H1 (cell line): ENCODE results near the gene FOXS1. TPM values are rescaled to one million over a fixed set of nuclear protein-coding genes. Genes with fewer than 3 reads are reported as not detected.

Experiments used
- CTCF ChIA-PET: fragments of 300-600 bp; sonication (Branson Sonifier 250); formaldehyde crosslinking; loops from one replicate; lab custom pipeline; 2021; ENCODE audit not compliant: partially characterized antibody; lab: Charles Lee
- POLR2A ChIA-PET: fragments of 300-600 bp; sonication (Branson Sonifier 250); formaldehyde crosslinking; loops from one replicate; lab custom pipeline; 2021; ENCODE audit warnings: inconsistent platforms; ENCODE audit not compliant: partially characterized antibody; lab: Charles Lee
- DNase-seq, 2 experiments: peaks; one replicate each; pipeline versions ENCODE4 v3.0.0 to v3.0.0-alpha.2; 2010 to 2022; ENCODE audit warnings: low spot score in 2 of 2, low read depth in 1 of 2, mixed read lengths in 1 of 2
- FAIRE-seq: peaks from 2 replicates; lab custom pipeline; 2011; peaks lifted over from hg19 to GRCh38; lab: Jason Lieb, UNC
- H2AFZ ChIP-seq: 2 replicates; pipeline ENCODE4 v1.8.1; 2012; ENCODE audit warnings: low read length, inconsistent platforms
- H2AK5ac ChIP-seq: 2 replicates; pipeline ENCODE4 v1.6.1; 2013; ENCODE audit warnings: low read depth, low read length
- H2BK120ac ChIP-seq: replicated peaks from 2 replicates; pipeline ENCODE3; 2013; ENCODE audit warnings: low read depth, low read length, inconsistent platforms
- H2BK12ac ChIP-seq: 2 replicates; pipeline ENCODE4 v1.6.1; 2013; ENCODE audit warnings: low read depth, low read length
- H2BK15ac ChIP-seq: 2 replicates; pipeline ENCODE4 v1.6.1; 2013; ENCODE audit warnings: low read length
- H2BK20ac ChIP-seq: 2 replicates; pipeline ENCODE4 v1.6.1; 2013; ENCODE audit warnings: low read length
- H2BK5ac ChIP-seq: 2 replicates; pipeline ENCODE4 v1.6.1; 2013; ENCODE audit warnings: low read depth, low read length
- H3K14ac ChIP-seq: 2 replicates; pipeline ENCODE4 v1.6.1; 2013; ENCODE audit warnings: inconsistent platforms; ENCODE audit not compliant: insufficient read length
- H3K18ac ChIP-seq: 2 replicates; pipeline ENCODE4 v1.6.1; 2013; ENCODE audit warnings: low read length; ENCODE audit errors: extremely low read depth
- H3K23ac ChIP-seq: 2 replicates; pipeline ENCODE4 v1.6.1; 2013; ENCODE audit warnings: inconsistent platforms; ENCODE audit not compliant: insufficient read length
- H3K23me2 ChIP-seq: 2 replicates; pipeline ENCODE4 v1.6.1; 2013; ENCODE audit warnings: low read depth, low read length
- H3K27ac ChIP-seq: 2 replicates; pipeline ENCODE4 v1.6.1; 2011; ENCODE audit warnings: low read depth, low read length, inconsistent platforms
- H3K27me3 ChIP-seq, 4 experiments: replicated peaks in 1 of 4; 1 replicate in 1 of 4; 2 replicates in 3 of 4; pipeline versions ENCODE4 v1.6.1 to v1.8.1; 2011 to 2013; ENCODE audit warnings: low read length in 3 of 4, mild to moderate bottlenecking in 3 of 4, inconsistent platforms in 2 of 4, mixed read lengths in 2 of 4, moderate library complexity in 1 of 4; ENCODE audit not compliant: control insufficient read depth in 3 of 4, insufficient read depth in 3 of 4; ENCODE audit errors: extremely low read depth in 1 of 4
- H3K36me3 ChIP-seq, 4 experiments: 2 replicates each; pipeline versions ENCODE4 v1.6.1 to v1.8.1; 2011 to 2013; ENCODE audit warnings: mild to moderate bottlenecking in 4 of 4, low read length in 3 of 4, moderate library complexity in 2 of 4, control low read depth in 1 of 4, inconsistent platforms in 1 of 4; ENCODE audit not compliant: insufficient read depth in 4 of 4, control insufficient read depth in 2 of 4
- H3K4ac ChIP-seq: replicated peaks from 2 replicates; pipeline ENCODE3; 2013; ENCODE audit warnings: low read length, low read depth, mixed read lengths, inconsistent platforms; ENCODE audit not compliant: insufficient read length
- H3K4me1 ChIP-seq, 4 experiments: replicated peaks in 1 of 4; 1 replicate in 1 of 4; 2 replicates in 3 of 4; pipeline versions ENCODE4 v1.6.1 to v1.8.1; 2011 to 2013; ENCODE audit warnings: low read length in 3 of 4, inconsistent platforms in 2 of 4, mixed read lengths in 1 of 4; ENCODE audit not compliant: insufficient read depth in 4 of 4, control insufficient read depth in 3 of 4
- H3K4me2 ChIP-seq, 2 experiments: 2 replicates each; pipeline versions ENCODE4 v1.6.1 to v1.8.1; 2011 to 2013; ENCODE audit warnings: low read depth in 2 of 2, low read length in 2 of 2, control low read depth in 1 of 2, inconsistent platforms in 1 of 2, mild to moderate bottlenecking in 1 of 2; ENCODE audit not compliant: insufficient read depth in 1 of 2
- H3K4me3 ChIP-seq, 4 experiments: fragments of 200-600, 300-600 bp in 1 of 4; sonication (generic), shearing (Covaris generic), sonication (Bioruptor Twin) in 1 of 4; 2 replicates each; pipeline versions ENCODE4 v1.5.1 to v1.8.1; 2011 to 2016; ENCODE audit warnings: low read length in 4 of 4, low read depth in 3 of 4, control low read depth in 2 of 4, inconsistent platforms in 2 of 4, mild to moderate bottlenecking in 2 of 4, mixed read lengths in 1 of 4, moderate library complexity in 1 of 4; ENCODE audit not compliant: insufficient read depth in 2 of 4; ENCODE audit errors: extremely low read depth in 1 of 4
- H3K56ac ChIP-seq: replicated peaks from 2 replicates; pipeline ENCODE3; 2013; ENCODE audit warnings: low read depth, mild to moderate bottlenecking, mixed read lengths, low read length, inconsistent platforms; ENCODE audit not compliant: insufficient read length
- H3K79me1 ChIP-seq: 2 replicates; pipeline ENCODE4 v1.6.1; 2013; ENCODE audit warnings: low read depth, low read length, control low read depth
- H3K79me2 ChIP-seq, 2 experiments: 2 replicates each; pipeline versions ENCODE4 v1.6.1 to v1.8.1; 2012 to 2013; ENCODE audit warnings: low read length in 2 of 2, mild to moderate bottlenecking in 2 of 2, inconsistent platforms in 1 of 2; ENCODE audit not compliant: insufficient read depth in 2 of 2, control insufficient read depth in 1 of 2
- H3K9ac ChIP-seq, 4 experiments: replicated peaks in 1 of 4; 1 replicate in 1 of 4; 2 replicates in 3 of 4; pipeline versions ENCODE4 v1.6.1 to v1.8.1; 2011 to 2013; ENCODE audit warnings: low read depth in 3 of 4, low read length in 3 of 4, control low read depth in 2 of 4, mild to moderate bottlenecking in 2 of 4, moderate library complexity in 2 of 4, inconsistent platforms in 1 of 4; ENCODE audit errors: extremely low read depth in 1 of 4
- H3K9me3 ChIP-seq, 2 experiments: 2 replicates each; pipeline versions ENCODE4 v1.6.1 to v1.8.1; 2012 to 2013; ENCODE audit warnings: mild to moderate bottlenecking in 2 of 2, moderate library complexity in 2 of 2, control low read depth in 1 of 2, inconsistent platforms in 1 of 2, low read depth in 1 of 2, low read length in 1 of 2, mixed read lengths in 1 of 2; ENCODE audit not compliant: insufficient read depth in 2 of 2
- H4K20me1 ChIP-seq, 2 experiments: replicated peaks in 1 of 2; 2 replicates each; pipeline versions ENCODE3 to v1.8.1; 2011 to 2013; ENCODE audit warnings: inconsistent platforms in 2 of 2, low read length in 2 of 2, mild to moderate bottlenecking in 1 of 2; ENCODE audit not compliant: insufficient read depth in 2 of 2, control insufficient read depth in 1 of 2
- H4K5ac ChIP-seq: 2 replicates; pipeline ENCODE4 v1.6.1; 2013; ENCODE audit warnings: low read length, low read depth, mixed read lengths, inconsistent platforms; ENCODE audit not compliant: insufficient read length
- H4K8ac ChIP-seq: 2 replicates; pipeline ENCODE4 v1.8.0; 2013; ENCODE audit warnings: mild to moderate bottlenecking, moderate library complexity, low read length, inconsistent platforms; ENCODE audit not compliant: insufficient read depth; ENCODE audit errors: extremely low read depth
- H4K91ac ChIP-seq: replicated peaks from 2 replicates; pipeline ENCODE3; 2013; ENCODE audit warnings: low read length, mixed read lengths, inconsistent platforms; ENCODE audit not compliant: insufficient read length
- CTBP2 ChIP-seq: IDR thresholded peaks from 2 replicates; pipeline ENCODE4 v1.7.0; 2011; ENCODE audit warnings: borderline replicate concordance, mild to moderate bottlenecking, moderate library complexity, mixed read lengths, low read length; ENCODE audit not compliant: insufficient read depth, insufficient read length
- KDM1A ChIP-seq: fragments of 200-600, 300-600 bp; sonication (generic); IDR thresholded peaks from 2 replicates; pipeline ENCODE4 v1.7.1; 2016; ENCODE audit warnings: mild to moderate bottlenecking, low read length, borderline replicate concordance
- WGBS, 2 experiments: shearing (Covaris generic) in 1 of 2; methylation state at CpG; one replicate each; pipeline versions ENCODE4 v1.1.6 to v1.1.7; 2013 to 2015; ENCODE audit warnings: low lambda C conversion rate in 2 of 2, mixed read lengths in 2 of 2, inconsistent platforms in 1 of 2, low coverage in 1 of 2, missing lambda C conversion rate in 1 of 2; ENCODE audit not compliant: insufficient replicate concordance in 2 of 2, insufficient coverage in 1 of 2, insufficient read length in 1 of 2; ENCODE audit errors: extremely low coverage in 1 of 2, missing lambda C conversion rate in 1 of 2; 5-methylcytosine and 5-hydroxymethylcytosine counted together
- polyA plus RNA-seq, 7 experiments: library from polyadenylated mRNA; depleted of rRNA in 3 of 7; stranded (reverse) in 5 of 7; unstranded in 2 of 7; fragments of >200 nt in 5 of 7; fragments of 200-250 nt in 2 of 7; gene quantifications; 1 replicate in 5 of 7; 2 replicates in 1 of 7; 4 replicates in 1 of 7; pipeline versions ENCODE4 v1.2.1 to v1.2.3, GENCODE V29; 2011 to 2013; ENCODE audit warnings: missing spikeins in 2 of 7, mixed read lengths in 2 of 7
- total RNA-seq: library from RNA; stranded (reverse); fragmentation: NEBNext Ultra II Directional; extraction: Animal tissue kit (Norgen Biotek cat#: 25700); gene quantifications from 2 replicates; pipeline ENCODE4 v1.2.1, GENCODE V29; 2021

FOXS1 gene
- total and polyA plus RNA-seq, 2 of the 8 experiments (the other 6 are each of a cell fraction or from before 2014, with no cell fraction given) = 0.45 TPM; not detected in 1

DNA sequence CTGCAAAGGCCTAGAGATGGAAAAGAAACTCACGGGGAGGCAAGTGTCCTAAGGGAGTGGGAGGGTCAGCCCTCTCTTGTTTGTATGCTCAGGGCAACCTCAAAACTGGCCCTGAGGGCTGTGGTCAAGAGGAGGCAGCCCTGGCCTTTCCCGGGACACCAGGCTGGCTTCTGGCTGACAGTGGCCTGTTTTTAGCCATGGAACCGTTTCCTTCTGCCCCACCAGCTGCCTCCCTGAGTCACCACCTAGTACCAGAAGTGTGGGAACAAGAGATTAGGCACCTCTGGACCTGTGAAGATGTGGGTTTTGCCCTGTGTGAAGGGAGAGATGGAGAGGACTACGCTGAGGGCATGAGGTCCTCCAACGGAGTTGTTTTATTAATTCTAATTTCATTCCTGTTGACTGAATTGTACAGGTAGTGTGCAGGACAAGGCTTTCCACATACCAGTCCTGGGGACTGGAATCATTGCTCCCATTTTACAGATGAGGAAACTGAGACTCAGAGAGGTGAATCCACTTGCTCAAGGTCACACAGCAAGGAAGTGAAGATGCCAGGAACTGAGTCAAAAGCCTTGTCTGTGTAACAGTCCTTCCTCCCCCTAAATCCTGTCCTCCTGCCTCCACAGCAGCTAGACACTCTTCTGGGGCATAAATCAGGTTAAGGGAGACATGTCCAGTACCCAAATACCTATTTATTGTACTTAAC is 5.5 kb downstream of the FOXS1 start:
- no peak overlapping the region for H3K9ac ChIP-seq
- no peaks in the 10 kb centered on the region for H3K36me3 ChIP-seq
- no peak overlapping the region for H4K5ac ChIP-seq
- ChIA-PET POLR2A (no interaction called here), CTCF (interaction anchor here (0.7 to 7.3 kb wide), 5 partner anchors 10 to 180 kb away, joined by 3 to 111 read pairs (median 4); no protein-coding TSS in a partner anchor)
- H3K27ac ChIP-seq = no peak overlapping the region
- no peaks in the 10 kb centered on the region for H4K20me1 ChIP-seq
- H2BK12ac ChIP-seq = 0 out of 2 replicates have a peak overlapping the region, but pooled peaks have one; percentile 39
- no peak overlapping the region for H3K4me3 ChIP-seq
- H3K14ac ChIP-seq = no peak overlapping the region
- no peak for FAIRE-seq
- H3K79me2 ChIP-seq = no peaks in the 10 kb centered on the region
- no peak overlapping the region for H3K23ac ChIP-seq
- H3K23me2 ChIP-seq = no peaks in the 10 kb centered on the region
- no peak overlapping the region for H3K56ac ChIP-seq
- H3K79me1 ChIP-seq = no peaks in the 10 kb centered on the region
- no peak for DNase-seq
- TF ChIP-seq CTBP2 (no peak), KDM1A (peak; percentile 90; the same call in 1 of the 2 replicates)
- no peak overlapping the region for H2BK120ac ChIP-seq
- no peak overlapping the region for H4K8ac ChIP-seq
- H2BK15ac ChIP-seq = peak overlapping the region; percentile 88; the same call in 1 of the 2 replicates
- no peak overlapping the region for H2BK5ac ChIP-seq
- H2AFZ ChIP-seq = no peak overlapping the region
- no peaks in the 10 kb centered on the region for H3K9me3 ChIP-seq
- H3K4ac ChIP-seq = no peak overlapping the region
- no peak overlapping the region; the same call in 1 of the 2 replicates for H3K18ac ChIP-seq
- no peak overlapping the region for H2BK20ac ChIP-seq
- no peaks in the 10 kb centered on the region for H3K27me3 ChIP-seq
- 90% methylated on average over 5 of the region's 5 CpGs; no CpG with 5 or more reads in 1 of the 2 experiments for WGBS, 2 experiments
- H3K4me2 ChIP-seq = no peak overlapping the region
- peaks cover 4 to 30% (median 28%) of the 10 kb centered on the region in 4 experiments for H3K4me1 ChIP-seq
- no peak overlapping the region for H2AK5ac ChIP-seq
- no peak overlapping the region for H4K91ac ChIP-seq
